HG03378 (cell line): ENCODE data around the gene HOXB2.

Experiments used
- ATAC-seq: cut with Tn5 transposase; IDR thresholded peaks from one replicate; pipeline ENCODE4 v1.9.1; 2021; ENCODE audit warnings: mild to moderate bottlenecking, moderate library complexity; ENCODE audit not compliant: unreplicated experiment

The HOXB2 gene

GRCh38 chr17:48545022-48545375 lies at the start of gene HOXB2:
Gene HOXB2 (minus strand): TSS chr17:48545109. CDS start chr17:48544911, 198 bp downstream.
- ATAC-seq = no peak

- no peak for ATAC-seq
Observed at GRCh38 chr17:48593840-48594537, 49.1 kb upstream of the HOXB2 start.

- ATAC-seq = no peak
Observed at GRCh38 chr17:48593126-48593829, 48.4 kb upstream of the HOXB2 start, which contains the start of gene HOXB5. Gene HOXB5 (minus strand): TSS chr17:48593779. CDS start chr17:48593682, 97 bp downstream.

GRCh38 chr17:48592577-48592976 lies 47.7 kb upstream of the HOXB2 start:
- ATAC-seq = no peak

- ATAC-seq = no peak
Observed at GRCh38 chr17:48592057-48592514, 47.2 kb upstream of the HOXB2 start.

GRCh38 chr17:48591255-48592056 lies 46.5 kb upstream of the HOXB2 start:
- no peak for ATAC-seq

GRCh38 chr17:48590607-48591161 lies 45.8 kb upstream of the HOXB2 start:
- ATAC-seq = no peak

- ATAC-seq = no peak
Observed at GRCh38 chr17:48589831-48590606, 45.1 kb upstream of the HOXB2 start, which contains the start of gene HOXB3. Gene HOXB3 (minus strand): TSS chr17:48590241. CDS start chr17:48552474, 37,767 bp downstream.

- no peak for ATAC-seq
Observed at GRCh38 chr17:48589060-48589830, 44.3 kb upstream of the HOXB2 start.

- ATAC-seq = no peak
Observed at GRCh38 chr17:48588528-48588927, 43.6 kb upstream of the HOXB2 start.

GRCh38 chr17:48588074-48588415 lies 43.1 kb upstream of the HOXB2 start:
- no peak for ATAC-seq

- no peak for ATAC-seq
Observed at GRCh38 chr17:48587276-48588073, 42.6 kb upstream of the HOXB2 start.

GRCh38 chr17:48586355-48587258 lies 41.7 kb upstream of the HOXB2 start:
- ATAC-seq = no peak

- no peak for ATAC-seq
Observed at GRCh38 chr17:48584223-48584741, 39.4 kb upstream of the HOXB2 start.

GRCh38 chr17:48583708-48584222 lies 38.9 kb upstream of the HOXB2 start:
- no peak for ATAC-seq

GRCh38 chr17:48582750-48583069 lies 37.8 kb upstream of the HOXB2 start:
- ATAC-seq = no peak

- ATAC-seq = no peak
Observed at GRCh38 chr17:48579760-48580554, 35.0 kb upstream of the HOXB2 start.
